Fibroblast of pulmonary artery (primary cell): ENCODE results near the gene TMPRSS5.

ENCODE experiments used
- DNase-seq: peaks from one replicate; pipeline ENCODE4 v3.0.0-alpha.2; 2010; ENCODE audit warnings: low read depth
- H3K4me3 ChIP-seq: replicated peaks from 2 replicates; pipeline ENCODE4 v1.5.1; 2011; ENCODE audit warnings: low read depth, mild to moderate bottlenecking, control low read depth, low read length, moderate library complexity
- TF ChIP-seq, protein P1 (sequence below): IDR thresholded peaks from 2 replicates; pipeline ENCODE4 v1.5.1; 2011; ENCODE audit warnings: mild to moderate bottlenecking, control low read depth, low read length, inconsistent platforms; ENCODE audit errors: missing control alignments

The TMPRSS5 gene

DNA sequence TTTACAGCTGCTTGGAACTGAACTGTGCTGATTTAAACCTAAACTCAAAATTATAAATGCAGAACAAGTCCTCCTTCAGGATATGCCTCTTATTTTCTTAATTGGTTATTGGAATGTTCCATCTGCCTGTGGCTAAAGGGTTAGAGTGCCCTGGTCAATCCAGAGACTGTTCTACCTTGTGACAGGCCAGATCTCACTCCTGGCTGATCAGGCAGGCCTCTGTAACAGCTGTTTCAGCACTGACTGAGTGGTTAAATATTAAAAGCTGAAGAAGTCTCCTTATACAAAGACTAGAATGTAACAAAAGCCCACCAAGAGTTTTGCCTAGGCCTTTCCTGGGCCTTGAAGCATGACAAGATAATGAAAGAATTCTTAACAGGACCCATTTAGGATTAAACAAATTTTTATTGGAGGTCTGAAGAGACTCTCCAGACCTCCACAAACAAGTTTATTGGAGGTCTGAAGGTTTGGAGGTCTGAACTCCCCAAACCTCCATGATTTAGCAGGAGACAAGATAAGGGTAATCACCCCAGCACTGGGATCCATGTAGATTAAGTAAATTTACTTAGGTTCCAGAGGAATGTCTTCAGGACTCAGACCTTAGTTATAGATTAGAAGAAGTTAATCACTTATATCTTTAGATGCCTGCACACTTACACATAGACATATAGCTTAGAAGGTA lies 35.8 kb downstream of the TMPRSS5 start:
- TF ChIP-seq, protein P1, sequence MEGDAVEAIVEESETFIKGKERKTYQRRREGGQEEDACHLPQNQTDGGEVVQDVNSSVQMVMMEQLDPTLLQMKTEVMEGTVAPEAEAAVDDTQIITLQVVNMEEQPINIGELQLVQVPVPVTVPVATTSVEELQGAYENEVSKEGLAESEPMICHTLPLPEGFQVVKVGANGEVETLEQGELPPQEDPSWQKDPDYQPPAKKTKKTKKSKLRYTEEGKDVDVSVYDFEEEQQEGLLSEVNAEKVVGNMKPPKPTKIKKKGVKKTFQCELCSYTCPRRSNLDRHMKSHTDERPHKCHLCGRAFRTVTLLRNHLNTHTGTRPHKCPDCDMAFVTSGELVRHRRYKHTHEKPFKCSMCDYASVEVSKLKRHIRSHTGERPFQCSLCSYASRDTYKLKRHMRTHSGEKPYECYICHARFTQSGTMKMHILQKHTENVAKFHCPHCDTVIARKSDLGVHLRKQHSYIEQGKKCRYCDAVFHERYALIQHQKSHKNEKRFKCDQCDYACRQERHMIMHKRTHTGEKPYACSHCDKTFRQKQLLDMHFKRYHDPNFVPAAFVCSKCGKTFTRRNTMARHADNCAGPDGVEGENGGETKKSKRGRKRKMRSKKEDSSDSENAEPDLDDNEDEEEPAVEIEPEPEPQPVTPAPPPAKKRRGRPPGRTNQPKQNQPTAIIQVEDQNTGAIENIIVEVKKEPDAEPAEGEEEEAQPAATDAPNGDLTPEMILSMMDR: no peak
- DNase-seq: no peak
- H3K4me3 ChIP-seq: no peak overlapping the region

DNA sequence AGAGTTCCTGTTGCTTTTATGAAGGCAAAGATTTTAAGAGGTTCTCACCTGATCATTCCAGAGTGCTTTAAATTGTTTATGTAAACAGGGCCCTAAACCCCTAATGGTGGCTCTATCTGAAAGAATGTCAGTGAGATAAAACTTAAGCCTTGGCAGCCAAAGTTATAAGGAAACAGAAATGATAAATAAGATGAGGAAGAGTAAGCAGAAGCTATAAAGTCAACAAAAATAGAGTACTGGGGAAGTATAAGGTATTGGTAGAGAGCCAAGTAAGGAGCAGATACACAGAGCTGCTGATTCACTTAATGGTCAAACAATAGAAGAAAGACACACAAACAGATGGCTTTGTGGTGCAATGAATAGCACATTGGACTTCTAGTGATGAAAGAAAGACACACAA lies 37.9 kb downstream of the TMPRSS5 start:
- TF ChIP-seq, protein P1: no peak
- H3K4me3 ChIP-seq: no peak overlapping the region
- DNase-seq: no peak

DNA sequence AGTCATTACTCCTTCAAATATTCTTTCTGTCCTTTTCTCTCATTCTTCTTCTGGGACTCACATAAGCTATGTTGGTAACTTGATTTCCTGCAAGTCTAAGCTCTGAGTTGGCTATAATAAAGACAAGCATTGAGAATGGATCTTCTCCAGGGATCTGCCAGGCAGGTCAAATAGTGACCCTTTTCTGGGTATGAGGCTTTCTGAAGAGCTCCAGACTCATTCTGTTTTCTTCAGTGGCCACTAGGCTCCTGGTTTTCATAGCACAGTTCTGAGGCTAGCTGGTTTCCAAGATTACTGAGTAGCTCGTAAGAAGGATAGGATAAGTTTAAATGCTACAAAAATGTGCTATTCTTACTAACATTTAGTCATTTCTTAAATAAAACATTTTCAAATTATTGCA lies 38.3 kb downstream of the TMPRSS5 start:
- H3K4me3 ChIP-seq: no peak overlapping the region
- TF ChIP-seq, protein P1: no peak
- DNase-seq: no peak

DNA sequence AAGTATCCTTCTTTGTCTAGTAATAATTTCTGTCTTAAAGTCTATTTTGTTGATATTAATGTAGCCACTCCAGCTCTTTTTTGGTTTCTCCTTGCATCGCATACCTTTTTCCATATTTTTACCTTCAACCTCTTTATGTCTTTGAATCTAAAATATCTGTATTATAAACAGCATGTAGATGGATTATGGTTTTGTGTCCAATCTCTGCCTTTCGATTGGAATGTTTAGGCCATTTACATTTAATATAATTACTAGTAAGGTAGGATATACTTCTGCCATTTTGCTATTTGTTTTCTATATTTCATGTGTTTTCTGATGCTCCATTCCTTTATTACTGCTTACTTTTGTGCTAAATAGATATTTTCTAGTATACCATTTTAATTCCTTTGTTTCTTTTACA lies 39.5 kb downstream of the TMPRSS5 start:
- H3K4me3 ChIP-seq: no peak overlapping the region
- DNase-seq: no peak
- TF ChIP-seq, protein P1: no peak

DNA sequence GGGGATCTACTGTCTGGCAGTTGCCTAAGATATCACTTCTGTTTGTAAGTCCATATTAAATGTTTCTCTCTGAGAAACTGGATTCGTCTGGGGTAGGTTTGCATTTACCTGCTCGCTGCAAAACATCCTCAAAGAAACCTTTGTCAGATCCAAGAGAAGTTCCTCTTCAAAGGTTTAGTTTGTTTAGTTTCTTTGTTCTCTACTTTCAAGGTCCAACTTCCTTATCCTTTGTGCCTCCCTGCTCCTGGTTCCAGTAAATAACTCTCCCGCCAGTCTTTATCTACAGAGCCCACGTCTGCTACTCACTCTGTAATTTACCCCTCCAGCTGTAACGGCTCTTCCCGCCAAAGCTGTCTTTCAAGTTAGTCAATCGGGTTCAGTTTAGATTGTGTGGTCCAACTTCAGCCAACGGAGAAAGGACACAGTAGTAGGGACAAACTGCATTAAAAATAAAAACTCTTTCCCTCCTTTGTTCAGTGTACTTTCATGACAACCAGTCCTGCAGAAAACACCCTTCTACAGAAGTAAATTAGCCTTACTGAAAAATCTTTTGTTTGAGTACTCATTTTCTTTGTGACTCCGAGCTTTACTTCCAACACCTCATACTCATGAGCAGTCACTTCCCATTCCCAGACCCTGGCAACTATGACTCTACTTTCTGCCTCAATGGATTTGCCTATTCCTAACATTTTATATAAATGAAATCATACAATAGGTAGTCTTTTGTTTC lies 41.0 kb downstream of the TMPRSS5 start:
- TF ChIP-seq, protein P1: no peak
- DNase-seq: no peak
- no peak overlapping the region for H3K4me3 ChIP-seq

DNA sequence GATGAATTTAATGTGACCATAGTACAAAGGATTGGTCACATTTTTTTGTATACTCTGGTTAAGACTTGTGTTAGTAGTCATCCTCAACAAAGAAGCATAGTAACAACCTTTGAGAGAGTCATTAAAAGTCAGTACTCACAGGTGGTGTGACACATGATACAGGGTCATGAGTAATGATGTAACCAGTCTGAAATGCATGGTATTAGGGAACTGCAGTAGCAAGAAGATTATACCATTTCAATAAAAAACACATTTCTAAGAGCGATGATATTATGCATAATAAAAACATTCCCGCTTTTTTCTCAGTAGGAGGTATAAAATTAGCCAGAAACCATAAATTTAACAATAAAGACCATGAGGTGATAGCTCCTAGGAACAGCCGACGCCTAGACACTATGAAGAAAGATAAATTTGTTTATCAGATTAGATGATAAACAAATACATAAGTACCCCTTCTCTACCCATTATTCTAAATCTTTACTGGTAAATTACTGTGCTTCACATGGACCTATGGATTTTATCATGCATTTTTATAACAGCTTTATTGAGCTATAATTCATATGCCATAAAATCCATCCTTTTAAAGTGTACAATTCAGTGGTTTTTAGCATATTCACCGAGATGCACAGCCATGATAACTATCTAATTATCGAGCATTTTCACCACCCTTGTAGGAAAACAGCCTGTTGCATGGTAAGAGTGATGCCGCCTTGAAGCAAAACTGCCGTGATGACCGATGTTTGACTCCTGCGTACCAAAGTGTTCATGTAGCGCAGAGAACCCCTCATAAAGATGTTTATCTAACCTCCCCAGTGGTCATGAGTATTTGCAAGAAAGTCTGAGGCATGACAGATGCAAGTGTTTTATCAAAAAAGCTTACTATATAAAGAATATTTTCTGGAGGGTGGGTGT lies 41.8 kb downstream of the TMPRSS5 start:
- TF ChIP-seq, protein P1: no peak

More for the DNA sequence above, 41.8 kb downstream of the TMPRSS5 start:
- H3K4me3 ChIP-seq: no peak overlapping the region
- DNase-seq: no peak
